Heart left ventricle (tissue), 13 donors: ENCODE data around the gene RAB1B.

Experiments used
- POLR2A ChIP-seq, 2 donors: fragments of 450-650 bp; IDR thresholded peaks; one replicate each; pipeline ENCODE4 v1.6.1; 2017; ENCODE audit warnings: antibody characterized with exemption in 2 of 2, mild to moderate bottlenecking in 2 of 2, moderate library complexity in 2 of 2
- TF ChIP-seq, protein P1 (sequence below), 12 donors: fragments of 200-600 bp; sonication (generic) in 4 of 12; IDR thresholded peaks; one replicate each; pipeline versions ENCODE4 v1.5.0 to v1.8.0; 2018 to 2022; ENCODE audit warnings: antibody characterized with exemption in 12 of 12, mild to moderate bottlenecking in 5 of 12
- donor health status: ischemic (EF 13 %, LVEDD 7.1; RV severe dilation, severe dysfunction).
- donor health status: DM: no; HTN: yes; CAD: no.
- donor health status: DM: no; HTN: no; CAD: no.
- donor health status: ischemic (EF 25% LVEDD 6.9; RV normal size, moderate dysfunction).
- donor health status: ischemic (EF 25% LVEDD 5.7; RV mildly dilated, moderate dysfunction).
- donor health status: ischemic (EF 35%, LVEDD 5.7; RV mildly dilated, moderate dysfunction).
- donor health status: nonischemic (EF 11% LVEDD 7.7; RV severe dilation, severe dysfunction).
- donor health status: DM: yes; HTN: yes; CAD: no.
- donor health status: PGD.
- donor health status: ischemic (EF 29% LVEDD 5.4; RV normal size, mild dysfunction).
- donor health status: nonischemic (EF 23%, LVEDD 6.1; RV moderate dilation, normal function).

DNA sequence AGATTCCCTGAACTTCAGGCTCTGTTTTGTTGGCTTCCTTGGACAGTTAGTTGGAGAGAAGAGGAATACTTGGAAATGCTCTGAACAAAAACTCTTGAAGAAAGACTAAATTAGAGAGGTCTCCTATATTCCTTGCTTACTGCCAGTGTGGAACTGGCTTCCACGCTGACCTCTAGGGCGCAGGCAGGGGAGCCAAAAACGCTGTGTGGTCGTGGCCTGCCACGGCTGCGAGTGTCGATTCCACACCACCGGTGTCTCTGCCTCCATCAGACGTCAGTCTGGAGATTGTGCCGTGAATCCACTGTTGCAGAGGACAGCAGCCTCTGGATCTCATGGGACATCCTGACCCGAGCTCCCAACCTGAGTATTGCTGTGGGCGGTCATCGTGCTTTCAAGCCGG, 37.5 kb upstream of the RAB1B start:
- TF ChIP-seq, protein P1, sequence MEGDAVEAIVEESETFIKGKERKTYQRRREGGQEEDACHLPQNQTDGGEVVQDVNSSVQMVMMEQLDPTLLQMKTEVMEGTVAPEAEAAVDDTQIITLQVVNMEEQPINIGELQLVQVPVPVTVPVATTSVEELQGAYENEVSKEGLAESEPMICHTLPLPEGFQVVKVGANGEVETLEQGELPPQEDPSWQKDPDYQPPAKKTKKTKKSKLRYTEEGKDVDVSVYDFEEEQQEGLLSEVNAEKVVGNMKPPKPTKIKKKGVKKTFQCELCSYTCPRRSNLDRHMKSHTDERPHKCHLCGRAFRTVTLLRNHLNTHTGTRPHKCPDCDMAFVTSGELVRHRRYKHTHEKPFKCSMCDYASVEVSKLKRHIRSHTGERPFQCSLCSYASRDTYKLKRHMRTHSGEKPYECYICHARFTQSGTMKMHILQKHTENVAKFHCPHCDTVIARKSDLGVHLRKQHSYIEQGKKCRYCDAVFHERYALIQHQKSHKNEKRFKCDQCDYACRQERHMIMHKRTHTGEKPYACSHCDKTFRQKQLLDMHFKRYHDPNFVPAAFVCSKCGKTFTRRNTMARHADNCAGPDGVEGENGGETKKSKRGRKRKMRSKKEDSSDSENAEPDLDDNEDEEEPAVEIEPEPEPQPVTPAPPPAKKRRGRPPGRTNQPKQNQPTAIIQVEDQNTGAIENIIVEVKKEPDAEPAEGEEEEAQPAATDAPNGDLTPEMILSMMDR (IDR thresholded peaks at IDR 0.05): no peak
- no peak for TF ChIP-seq POLR2A (IDR thresholded peaks at IDR 0.05)
